ENCODE data around the gene ABHD6. TPM values are rescaled to one million over a fixed set of nuclear protein-coding genes. Genes with fewer than 3 reads are reported as not detected.

The ABHD6 gene
- total RNA-seq, 2 experiments from 2014 or later = 3.3 to 3.7 TPM

GRCh38 chr3:58326267-58326900 is 88.8 kb downstream of the ABHD6 start:
- Mint-ChIP-seq H3K27me3 (no peaks in the 10 kb centered on the region), H3K36me3 (ENCODE audit: low read depth) (peaks cover 3% of the 10 kb centered on the region), H3K4me3 (no peak overlapping the region), H3K9me3 (no peaks in the 10 kb centered on the region), H3K27ac (peak overlapping the region; percentile 66), H3K4me1 (ENCODE audit: low read depth) (peaks cover 36% of the 10 kb centered on the region)
- TF ChIP-seq CTCF (IDR thresholded peaks at IDR 0.05) = no peak
- ChIA-PET CTCF (interaction anchor here (1.2 to 4.4 kb wide), 4 partner anchors 9 to 109 kb away, joined by 3 to 35 read pairs (median 4); partner anchors contain the start of genes HTD2 and RPP14), POLR2A (interaction anchor here (0.9 to 1.5 kb wide), 4 partner anchors 8 to 30 kb away, joined by 3 to 4 read pairs (median 3); partner anchors contain the start of genes HTD2 and RPP14)
- ATAC-seq (no peak), DNase-seq (no peak)
- intact Hi-C loops (cut with micrococcal nuclease) = no loop called here

- POLR2A ChIA-PET = no interaction called here
- intact Hi-C loops (cut with micrococcal nuclease) = no loop called here
- no peak for ATAC-seq
Measured at GRCh38 chr3:58329150-58329921, 91.7 kb downstream of the ABHD6 start.

GRCh38 chr3:58329922-58330413 is 92.4 kb downstream of the ABHD6 start:
- intact Hi-C loops (cut with micrococcal nuclease) = no loop called here
- ATAC-seq (no peak), DNase-seq (no peak)
- Mint-ChIP-seq H3K4me1 (ENCODE audit: low read depth) (peaks cover 25% of the 10 kb centered on the region), H3K9me3 (no peaks in the 10 kb centered on the region), H3K36me3 (ENCODE audit: low read depth) (no peaks in the 10 kb centered on the region), H3K27me3 (no peaks in the 10 kb centered on the region), H3K27ac (no peak overlapping the region), H3K4me3 (no peak overlapping the region)
- ChIA-PET POLR2A (no interaction called here), CTCF (interaction anchor here (1.0 to 1.6 kb wide), 2 partner anchors 9 to 23 kb away, joined by 4 read pairs; partner anchors contain the start of genes HTD2 and RPP14)
- TF ChIP-seq CTCF (IDR thresholded peaks at IDR 0.05) = no peak

More at GRCh38 chr3:58329150-58329921, 91.7 kb downstream of the ABHD6 start:
- no peak overlapping the region for H3K4me3 Mint-ChIP-seq
- no peak overlapping the region for H3K27ac Mint-ChIP-seq
- CTCF ChIA-PET = interaction anchor here (1.0 to 1.6 kb wide), 2 partner anchors 8 to 23 kb away, joined by 4 read pairs; partner anchors contain the start of genes HTD2 and RPP14
- H3K4me1 Mint-ChIP-seq (ENCODE audit: low read depth) = peaks cover 25% of the 10 kb centered on the region
- H3K9me3 Mint-ChIP-seq = no peaks in the 10 kb centered on the region
- no peak for DNase-seq
- no peak for TF ChIP-seq CTCF (IDR thresholded peaks at IDR 0.05)
- no peaks in the 10 kb centered on the region for H3K36me3 Mint-ChIP-seq (ENCODE audit: low read depth)
- no peaks in the 10 kb centered on the region for H3K27me3 Mint-ChIP-seq

- no peak for DNase-seq
- no peak for TF ChIP-seq CTCF (IDR thresholded peaks at IDR 0.05)
- no peaks in the 10 kb centered on the region for H3K9me3 Mint-ChIP-seq
- H3K27ac Mint-ChIP-seq = peak overlapping the region; percentile 25
- CTCF ChIA-PET = interaction anchor here (1.0 to 7.2 kb wide), 2 partner anchors 19 to 24 kb away, joined by 3 to 44 read pairs; partner anchors contain the start of genes HTD2 and RPP14
- POLR2A ChIA-PET = interaction anchor here (1.1 to 4.0 kb wide), 4 partner anchors 12 to 24 kb away, joined by 3 to 16 read pairs (median 4); partner anchors contain the start of genes HTD2 and RPP14
- intact Hi-C loops (cut with micrococcal nuclease) = no loop called here
- ATAC-seq = no peak
- H3K4me1 Mint-ChIP-seq (ENCODE audit: low read depth) = peaks cover 26% of the 10 kb centered on the region
- peak overlapping the region; percentile 68 for H3K4me3 Mint-ChIP-seq
- peaks cover 9% of the 10 kb centered on the region for H3K36me3 Mint-ChIP-seq (ENCODE audit: low read depth)
- no peaks in the 10 kb centered on the region for H3K27me3 Mint-ChIP-seq
Measured at GRCh38 chr3:58331593-58332152, 94.1 kb downstream of the ABHD6 start.
